Astrocyte (in vitro differentiated cells and primary cell): ENCODE results near the gene TRIM47.

Experiments
- CTCF ChIP-seq: IDR thresholded peaks from 2 replicates; pipeline ENCODE4 v1.5.1; 2011; ENCODE audit warnings: low read depth, mild to moderate bottlenecking, inconsistent platforms, low read length, moderate library complexity; ENCODE audit not compliant: insufficient read depth
- EZH2 ChIP-seq: IDR thresholded peaks from 2 replicates; pipeline ENCODE4 v1.6.1; 2012; ENCODE audit warnings: mild to moderate bottlenecking, low read length, inconsistent platforms; ENCODE audit not compliant: insufficient read depth

DNA sequence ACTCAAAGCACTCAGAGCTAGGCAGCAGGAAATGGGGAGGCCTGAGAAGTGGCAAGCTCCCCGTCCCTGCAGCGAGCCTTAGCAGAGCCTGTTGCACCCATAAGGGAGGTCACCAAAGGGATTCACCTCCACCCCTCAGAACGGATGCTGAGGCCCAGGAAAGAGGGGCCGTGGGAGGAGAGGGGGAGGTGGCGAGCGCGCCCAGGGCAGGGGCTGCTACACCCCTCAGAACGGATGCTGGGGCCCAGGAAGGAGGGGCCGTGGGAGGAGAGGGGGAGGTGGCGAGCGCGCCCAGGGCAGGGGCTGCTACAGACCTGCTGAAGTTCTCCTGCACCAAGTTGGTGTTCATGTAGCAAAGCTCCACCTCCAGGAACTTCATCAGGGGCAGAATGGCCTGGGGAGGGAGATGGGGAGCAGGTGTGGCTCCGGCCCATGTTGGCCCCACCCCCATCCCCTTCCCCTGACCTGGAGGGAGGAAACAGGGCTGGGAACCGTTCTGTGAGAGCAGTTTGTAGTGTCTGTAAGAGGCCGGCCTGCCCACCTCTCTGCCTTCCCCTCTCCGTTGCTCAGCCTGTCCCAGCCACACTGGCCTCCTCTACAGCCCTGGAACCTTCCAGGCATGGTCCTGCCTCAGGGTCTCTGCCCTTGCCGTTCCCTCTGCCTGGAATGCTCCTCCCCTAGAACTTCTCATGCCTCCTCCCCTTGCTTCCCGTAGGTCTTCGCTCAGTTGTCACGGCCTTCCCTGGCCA is 45.6 kb downstream of the TRIM47 start:
- TF ChIP-seq EZH2 = no peak
- no peak for TF ChIP-seq CTCF
